ENCODE data around the gene PSORS1C1. TPM values are rescaled to one million over a fixed set of nuclear protein-coding genes. Genes with fewer than 3 reads are reported as not detected.

Gene PSORS1C1
- total RNA-seq, 4 donors from 2014 or later = 0.33 to 0.94 (median 0.50) TPM

DNA sequence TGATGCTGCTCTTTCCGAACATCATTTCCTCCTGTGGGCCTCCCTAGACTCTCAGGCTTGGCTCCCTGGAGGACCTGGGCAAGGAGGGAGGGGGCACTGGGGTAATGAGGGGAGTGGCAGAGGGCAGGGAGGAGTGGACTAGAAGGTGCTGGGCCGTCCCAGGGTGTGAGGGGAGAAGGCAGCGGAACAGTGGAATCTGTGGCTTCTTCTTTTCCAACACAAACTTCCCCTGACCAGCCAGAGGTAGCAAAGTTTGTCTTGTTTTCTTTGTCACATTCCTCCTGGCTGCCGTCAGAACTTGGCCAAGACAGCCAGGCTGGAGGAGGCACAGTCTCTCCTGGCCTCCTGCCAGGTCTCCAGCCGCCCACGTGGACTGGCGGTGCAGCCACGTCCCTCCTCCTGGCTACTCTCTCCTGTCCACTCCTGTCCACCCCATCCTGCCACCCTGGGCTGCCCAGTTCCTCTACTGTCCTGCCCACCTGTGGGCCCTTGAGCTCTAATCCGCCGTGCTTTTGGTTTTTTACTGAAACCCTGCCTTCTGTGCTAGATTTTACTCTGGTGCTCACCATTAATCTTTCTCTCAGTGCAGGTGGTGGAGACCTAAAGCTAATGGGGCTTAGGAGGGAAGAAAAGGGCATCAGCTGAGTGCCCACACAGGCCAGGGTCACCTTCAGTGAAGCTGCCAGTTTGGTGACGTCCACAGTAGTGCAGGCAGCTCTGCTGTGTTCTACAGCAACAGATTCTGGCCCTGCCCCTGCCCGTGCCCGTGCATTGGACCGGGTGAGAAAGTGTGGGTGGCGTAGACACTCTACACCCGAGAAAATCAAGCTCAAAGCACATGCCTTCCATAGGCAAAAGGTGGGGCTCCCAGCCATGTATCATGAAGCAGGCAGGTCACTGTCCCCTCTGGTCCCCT, 8.4 kb downstream of the PSORS1C1 start:
- TF ChIP-seq, protein P1, sequence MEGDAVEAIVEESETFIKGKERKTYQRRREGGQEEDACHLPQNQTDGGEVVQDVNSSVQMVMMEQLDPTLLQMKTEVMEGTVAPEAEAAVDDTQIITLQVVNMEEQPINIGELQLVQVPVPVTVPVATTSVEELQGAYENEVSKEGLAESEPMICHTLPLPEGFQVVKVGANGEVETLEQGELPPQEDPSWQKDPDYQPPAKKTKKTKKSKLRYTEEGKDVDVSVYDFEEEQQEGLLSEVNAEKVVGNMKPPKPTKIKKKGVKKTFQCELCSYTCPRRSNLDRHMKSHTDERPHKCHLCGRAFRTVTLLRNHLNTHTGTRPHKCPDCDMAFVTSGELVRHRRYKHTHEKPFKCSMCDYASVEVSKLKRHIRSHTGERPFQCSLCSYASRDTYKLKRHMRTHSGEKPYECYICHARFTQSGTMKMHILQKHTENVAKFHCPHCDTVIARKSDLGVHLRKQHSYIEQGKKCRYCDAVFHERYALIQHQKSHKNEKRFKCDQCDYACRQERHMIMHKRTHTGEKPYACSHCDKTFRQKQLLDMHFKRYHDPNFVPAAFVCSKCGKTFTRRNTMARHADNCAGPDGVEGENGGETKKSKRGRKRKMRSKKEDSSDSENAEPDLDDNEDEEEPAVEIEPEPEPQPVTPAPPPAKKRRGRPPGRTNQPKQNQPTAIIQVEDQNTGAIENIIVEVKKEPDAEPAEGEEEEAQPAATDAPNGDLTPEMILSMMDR (IDR thresholded peaks at IDR 0.05; ENCODE audit: low read depth) = no peak

DNA sequence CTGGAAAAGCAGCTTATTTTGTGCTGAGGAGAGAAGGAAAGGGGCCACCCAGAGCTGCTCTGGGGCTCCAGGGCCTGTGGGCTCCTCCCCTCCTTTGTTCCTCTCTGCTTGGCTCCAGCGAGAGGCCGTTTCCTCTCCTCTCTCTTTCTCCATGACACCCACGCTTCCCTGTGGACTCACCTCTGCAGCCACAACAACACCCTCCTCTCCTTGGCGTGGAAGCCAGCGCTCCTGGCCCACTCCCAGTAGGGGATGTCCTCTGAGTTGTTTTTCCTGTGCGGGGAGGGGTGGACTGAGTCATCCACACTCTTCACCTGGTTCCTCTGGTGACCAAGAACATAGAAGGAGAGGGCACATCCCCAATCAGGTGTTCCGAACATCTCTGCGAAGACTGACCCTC, 10.6 kb downstream of the PSORS1C1 start:
- TF ChIP-seq, protein P1 (IDR thresholded peaks at IDR 0.05; ENCODE audit: low read depth) = no peak

- TF ChIP-seq, protein P1 (IDR thresholded peaks at IDR 0.05; ENCODE audit: low read depth) = no peak
Measured at GRCh38 chr6:31125586-31126363, 11.2 kb downstream of the PSORS1C1 start.

DNA sequence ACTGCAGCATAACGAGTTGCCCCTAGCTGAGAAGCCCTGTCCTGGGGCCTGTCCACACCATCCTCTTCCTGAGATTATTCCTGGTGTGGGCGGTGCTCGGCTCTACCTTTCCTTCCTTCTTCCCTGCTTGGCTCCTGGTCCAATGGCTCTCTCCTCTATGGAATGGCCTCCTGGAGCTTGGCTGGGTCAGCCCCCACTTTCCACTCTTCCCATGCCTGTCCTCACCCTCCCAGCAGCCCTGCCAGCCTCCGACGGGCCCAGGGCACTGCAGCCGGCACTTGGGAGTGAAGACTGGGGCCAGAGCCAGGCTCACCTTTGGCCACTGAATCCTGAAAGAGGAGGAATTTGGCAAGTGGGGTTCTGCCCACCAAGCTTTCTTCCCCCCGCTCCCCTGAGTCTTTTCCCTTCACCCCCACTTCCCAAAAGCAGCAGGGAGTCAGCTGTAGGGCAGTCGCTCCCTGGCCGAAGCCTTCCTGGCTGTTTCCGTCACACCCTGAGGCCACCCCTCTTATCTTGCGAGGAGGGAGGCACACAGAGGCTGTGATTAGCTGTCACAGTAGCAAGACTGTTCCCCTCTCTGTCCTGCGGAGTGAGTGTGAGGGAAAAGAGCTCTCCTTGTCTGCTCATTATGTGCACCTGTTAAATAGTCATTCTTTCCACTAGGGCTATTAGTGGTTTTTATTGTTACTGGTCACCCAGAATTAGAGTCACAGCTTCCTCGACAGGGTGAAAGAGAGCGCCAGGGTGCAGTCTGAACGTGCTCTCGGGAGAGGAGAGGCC, 12.0 kb downstream of the PSORS1C1 start:
- TF ChIP-seq, protein P1 (IDR thresholded peaks at IDR 0.05; ENCODE audit: low read depth) = no peak

DNA sequence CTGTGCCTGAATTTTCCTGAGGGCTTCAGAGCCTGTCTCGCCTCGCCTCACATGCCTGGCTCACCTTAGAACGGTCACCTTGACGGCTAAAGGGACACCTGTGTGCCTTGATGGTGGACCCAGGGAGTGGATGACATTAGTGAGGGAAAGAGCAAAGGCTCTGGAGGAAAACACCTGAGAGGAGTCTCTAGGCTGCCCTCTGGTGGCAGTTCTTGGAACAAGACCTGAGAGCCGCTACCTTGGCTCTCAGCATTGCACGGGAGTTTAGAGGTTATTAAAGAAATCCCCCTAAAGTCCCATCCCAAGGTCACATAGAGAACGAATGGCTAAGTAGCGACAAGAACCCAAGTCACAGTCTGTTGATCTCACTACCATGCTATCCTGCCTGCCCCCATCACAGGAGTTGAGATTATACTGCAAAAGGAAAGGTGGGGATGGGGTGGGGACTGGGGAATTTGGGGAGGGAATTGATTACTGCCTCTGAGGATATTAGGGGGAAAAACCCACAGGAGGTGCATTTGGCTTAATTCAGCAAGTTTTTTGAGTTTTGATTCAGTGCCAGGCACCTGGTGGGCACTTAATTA, 13.6 kb downstream of the PSORS1C1 start:
- TF ChIP-seq, protein P1 (IDR thresholded peaks at IDR 0.05; ENCODE audit: low read depth) = no peak

DNA sequence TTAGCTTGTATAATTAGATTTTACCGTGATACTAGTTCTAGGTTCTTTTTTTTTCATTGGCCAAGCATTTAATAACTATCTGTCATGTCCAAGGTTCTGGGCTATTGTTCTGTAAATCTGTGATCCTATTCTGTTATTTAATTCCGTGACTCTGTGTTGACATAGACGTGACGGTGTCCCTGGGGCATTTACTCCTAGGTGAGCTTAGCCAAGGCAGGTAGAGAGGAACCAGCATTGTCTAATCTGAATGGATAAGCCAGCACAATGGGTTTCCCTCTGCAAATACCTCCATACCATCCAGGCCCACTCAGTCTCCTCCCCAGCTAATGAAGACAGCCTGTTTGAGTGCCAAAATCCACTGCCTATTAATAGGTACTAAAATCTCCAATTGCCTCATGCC, 14.5 kb downstream of the PSORS1C1 start:
- TF ChIP-seq, protein P1 (IDR thresholded peaks at IDR 0.05; ENCODE audit: low read depth) = no peak

Data from subcutaneous adipose tissue (tissue), 4 donors.